Measurements from ENCODE around the gene TACR1.
"Not testable (repeated sequence)": the region's sequence is repeated elsewhere in the genome, so short reads cannot be mapped to it uniquely, and the experiment has no call there.

Gene TACR1

GRCh38 chr2:75199428-75200011, at the start of gene TACR1:
Gene TACR1 (minus strand): TSS chr2:75199520. CDS start chr2:75198934, 586 bp downstream.
- DNase-seq (ENCODE audit: low spot score): peak; percentile 66

GRCh38 chr2:75248581-75248980, 49.3 kb upstream of the TACR1 start:
- not testable (repeated sequence) for DNase-seq (ENCODE audit: low spot score)

GRCh38 chr2:75246441-75247167, 47.3 kb upstream of the TACR1 start:
- no peak for DNase-seq (ENCODE audit: low spot score)

GRCh38 chr2:75243219-75243618, 43.9 kb upstream of the TACR1 start:
- no peak for DNase-seq (ENCODE audit: low spot score)

- DNase-seq (ENCODE audit: low spot score): peak; percentile 27
These were observed 42.4 kb upstream of the TACR1 start for GRCh38 chr2:75241696-75242095.

- DNase-seq (ENCODE audit: low spot score): no peak
These were observed 39.5 kb upstream of the TACR1 start for GRCh38 chr2:75238670-75239330.

GRCh38 chr2:75237296-75237695, 38.0 kb upstream of the TACR1 start:
- no peak for DNase-seq (ENCODE audit: low spot score)

- DNase-seq (ENCODE audit: low spot score): no peak
These were observed 34.6 kb upstream of the TACR1 start for GRCh38 chr2:75233965-75234364.

- DNase-seq (ENCODE audit: low spot score): no peak
These were observed 27.3 kb upstream of the TACR1 start for GRCh38 chr2:75226617-75227016.

GRCh38 chr2:75226099-75226498, 26.8 kb upstream of the TACR1 start:
- DNase-seq (ENCODE audit: low spot score): no peak

GRCh38 chr2:75224636-75225094, 25.3 kb upstream of the TACR1 start:
- DNase-seq (ENCODE audit: low spot score): no peak

- DNase-seq (ENCODE audit: low spot score): no peak
These were observed 23.2 kb upstream of the TACR1 start for GRCh38 chr2:75222527-75222926.

GRCh38 chr2:75221862-75222261, 22.5 kb upstream of the TACR1 start:
- no peak for DNase-seq (ENCODE audit: low spot score)

- DNase-seq (ENCODE audit: low spot score): not testable (repeated sequence)
These were observed 19.9 kb upstream of the TACR1 start for GRCh38 chr2:75219213-75219612.

- no peak for DNase-seq (ENCODE audit: low spot score)
These were observed 12.0 kb upstream of the TACR1 start for GRCh38 chr2:75211266-75211770.

- no peak for DNase-seq (ENCODE audit: low spot score)
These were observed 11.1 kb upstream of the TACR1 start for GRCh38 chr2:75210409-75210808.

GRCh38 chr2:75208738-75209137, 9.4 kb upstream of the TACR1 start:
- no peak for DNase-seq (ENCODE audit: low spot score)

GRCh38 chr2:75204833-75205232, 5.5 kb upstream of the TACR1 start:
- no peak for DNase-seq (ENCODE audit: low spot score)

GRCh38 chr2:75202359-75202758, 3.0 kb upstream of the TACR1 start:
- no peak for DNase-seq (ENCODE audit: low spot score)

- peak; percentile 75 for DNase-seq (ENCODE audit: low spot score)
These were observed 1.1 kb upstream of the TACR1 start for GRCh38 chr2:75200140-75201096.

- no peak for DNase-seq (ENCODE audit: low spot score)
These were observed 4.1 kb downstream of the TACR1 start for GRCh38 chr2:75195076-75195691.

Measured in D341Med (cell line).